Measurements from ENCODE around the gene TTC5. TPM values are rescaled to one million over a fixed set of nuclear protein-coding genes. Genes with fewer than 3 reads are reported as not detected.
A peak's percentile ranks its signal among the peaks of the same experiment; 100 is the strongest.
"Not testable (repeated sequence)": the region's sequence is repeated elsewhere in the genome, so short reads cannot be mapped to it uniquely, and the experiment has no call there.

Gene TTC5
- total and polyA plus RNA-seq, 4 donors = 25.5 to 38.1 (median 28.1) TPM

DNA sequence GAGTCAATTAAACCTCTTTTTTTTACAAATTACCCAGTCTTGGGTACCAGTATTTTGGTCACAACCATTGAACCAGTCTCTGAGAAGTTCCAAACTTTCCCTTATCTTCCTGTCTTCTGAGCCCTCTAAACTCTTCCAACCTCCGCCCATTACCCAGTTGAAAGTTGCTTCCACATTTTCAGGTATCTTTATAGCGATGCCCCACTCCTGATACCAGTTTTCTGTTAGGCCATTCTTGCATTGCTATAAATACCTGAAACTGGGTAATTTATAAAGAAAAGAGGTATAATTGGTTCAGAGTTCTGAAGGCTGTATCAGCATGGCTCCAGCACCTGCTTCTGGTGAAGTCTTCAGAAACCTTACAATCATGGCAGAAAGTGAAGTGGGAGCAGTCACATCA lies 31.7 kb downstream of the TTC5 start:
- Histone ChIP-seq H3K4me1 (ENCODE audit: control insufficient read depth, insufficient read depth, low read length) (no peaks in the 10 kb centered on the region), H3K4me3 (ENCODE audit: low read depth, low read length) (no peak overlapping the region), H3K27ac (ENCODE audit: low read depth, low read length) (no peak overlapping the region), H3K36me3 (ENCODE audit: control insufficient read depth, insufficient read depth, low read length) (no peaks in the 10 kb centered on the region), H3K9me3 (ENCODE audit: control insufficient read depth, insufficient read depth, low read length) (peaks cover 2% of the 10 kb centered on the region), H3K27me3 (ENCODE audit: control insufficient read depth, insufficient read depth, low read length) (no peaks in the 10 kb centered on the region)
- DNase-seq (ENCODE audit: low read depth in 4 of 6, low spot score in 6 of 6) = no peak
- WGBS (ENCODE audit: insufficient coverage) = no CpG with 5 or more reads among the region's 2 CpGs

DNA sequence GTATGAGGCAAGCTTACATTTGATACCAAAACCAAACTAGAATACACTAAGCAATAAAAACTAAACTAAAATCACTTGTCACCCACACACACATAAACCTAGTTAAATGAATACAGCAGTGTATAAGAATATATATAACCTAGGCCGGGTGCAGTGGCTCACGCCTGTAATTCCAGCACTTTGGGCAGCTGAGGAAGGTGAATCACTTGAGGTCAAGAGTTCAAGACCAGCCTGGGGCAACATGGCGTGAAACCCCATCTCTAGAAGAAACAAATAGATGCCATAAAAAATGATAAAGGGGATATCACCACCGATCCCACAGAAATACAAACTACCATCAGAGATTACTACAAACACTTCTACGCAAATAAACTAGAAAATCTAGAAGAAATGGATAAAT lies 41.4 kb downstream of the TTC5 start:
- H3K4me1 ChIP-seq (ENCODE audit: control insufficient read depth, insufficient read depth, low read length); H3K27me3 ChIP-seq (ENCODE audit: control insufficient read depth, insufficient read depth, low read length); H3K9me3 ChIP-seq (ENCODE audit: control insufficient read depth, insufficient read depth, low read length); H3K36me3 ChIP-seq (ENCODE audit: control insufficient read depth, insufficient read depth, low read length); H3K4me3 ChIP-seq (ENCODE audit: low read depth, low read length); H3K27ac ChIP-seq (ENCODE audit: low read depth, low read length); DNase-seq (ENCODE audit: low read depth in 4 of 6, low spot score in 6 of 6): not testable (repeated sequence)
- no CpG with 5 or more reads among the region's 5 CpGs for WGBS (ENCODE audit: insufficient coverage)

DNA sequence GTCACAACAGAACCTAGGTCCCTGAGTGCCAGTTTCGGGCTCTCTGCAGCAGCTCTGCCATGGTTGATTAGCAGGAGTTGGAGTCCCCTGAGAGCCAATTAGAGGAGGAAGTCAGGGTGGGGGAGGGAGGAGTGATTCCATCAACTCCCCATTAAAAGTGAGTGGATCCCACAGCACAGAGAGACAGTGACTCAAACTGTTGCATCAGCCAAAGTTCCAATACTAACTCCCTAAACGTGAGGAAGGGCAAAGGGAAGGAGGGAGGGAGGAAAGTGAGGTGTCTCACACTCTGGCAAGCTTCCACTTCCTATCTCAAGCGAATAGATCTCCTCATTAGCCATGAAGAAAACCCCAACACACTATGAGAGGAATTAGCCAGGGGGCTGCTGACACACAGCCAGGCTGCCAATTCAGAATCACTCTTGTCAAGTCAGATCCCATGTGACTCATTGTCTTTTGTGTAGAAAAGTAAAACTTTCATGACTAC lies 43.1 kb downstream of the TTC5 start:
- Histone ChIP-seq H3K9me3 (ENCODE audit: control insufficient read depth, insufficient read depth, low read length) (no peaks in the 10 kb centered on the region), H3K27ac (ENCODE audit: low read depth, low read length) (no peak overlapping the region), H3K27me3 (ENCODE audit: control insufficient read depth, insufficient read depth, low read length) (no peaks in the 10 kb centered on the region), H3K36me3 (ENCODE audit: control insufficient read depth, insufficient read depth, low read length) (no peaks in the 10 kb centered on the region), H3K4me1 (ENCODE audit: control insufficient read depth, insufficient read depth, low read length) (no peaks in the 10 kb centered on the region), H3K4me3 (ENCODE audit: low read depth, low read length) (no peak overlapping the region)
- WGBS (ENCODE audit: insufficient coverage) = no CpG with 5 or more reads among the region's 3 CpGs
- DNase-seq (ENCODE audit: low read depth in 4 of 6, low spot score in 6 of 6) = no peak

DNA sequence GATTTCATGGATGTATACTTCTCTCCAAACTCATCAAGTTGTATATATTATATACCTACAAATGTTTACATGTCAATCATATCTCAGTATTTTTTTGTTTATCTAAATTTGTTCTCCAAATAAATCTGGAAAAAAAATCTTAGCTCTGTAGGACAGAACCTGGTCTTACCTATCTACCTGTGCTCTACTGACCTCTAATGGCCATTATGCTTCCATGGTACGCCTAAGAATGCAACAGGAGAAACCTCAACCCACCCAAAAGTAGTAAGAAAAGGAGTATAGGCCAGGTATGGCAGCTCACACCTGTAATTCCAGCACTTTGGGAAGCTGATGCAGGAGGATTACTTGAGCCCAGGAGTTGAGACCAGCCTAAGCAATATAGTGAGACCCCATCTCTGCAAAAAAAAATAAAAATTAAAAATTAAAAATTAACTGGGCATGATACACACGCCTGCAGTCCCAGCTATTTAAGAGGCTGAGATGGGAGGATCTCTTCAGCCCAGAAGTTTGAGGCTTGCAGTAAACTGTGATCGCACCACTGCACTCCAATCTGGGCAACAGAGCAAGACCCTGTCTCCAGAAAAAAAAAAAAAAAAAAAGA lies 58.0 kb downstream of the TTC5 start:
- no peak for DNase-seq (ENCODE audit: low read depth in 4 of 6, low spot score in 6 of 6)
- Histone ChIP-seq H3K27ac (ENCODE audit: low read depth, low read length) (no peak overlapping the region), H3K4me3 (ENCODE audit: low read depth, low read length) (no peak overlapping the region)

More for the DNA sequence above, 58.0 kb downstream of the TTC5 start:
- H3K27me3 ChIP-seq (ENCODE audit: control insufficient read depth, insufficient read depth, low read length) = no peaks in the 10 kb centered on the region
- no CpG with 5 or more reads among the region's 3 CpGs for WGBS (ENCODE audit: insufficient coverage)
- H3K4me1 ChIP-seq (ENCODE audit: control insufficient read depth, insufficient read depth, low read length) = no peaks in the 10 kb centered on the region
- H3K36me3 ChIP-seq (ENCODE audit: control insufficient read depth, insufficient read depth, low read length) = no peaks in the 10 kb centered on the region
- H3K9me3 ChIP-seq (ENCODE audit: control insufficient read depth, insufficient read depth, low read length) = peaks cover 6% of the 10 kb centered on the region

Small RNA genes lying within 50 kb of the gene (small RNA-seq; reads per million reads assigned to genes)
- gene SNORA79B (ENCODE audit: low replicate concordance) (0.43 reads per million, percentile 49 among the genes with 10 or more reads in this experiment), gene SNORD126 (ENCODE audit: low replicate concordance) (232 reads per million, percentile 99 among the genes with 10 or more reads in this experiment)

Other genes with a start within 250 kb of the TTC5 start
- not detected for gene OR4L1, start 245.9 kb downstream of the TTC5 start, total RNA-seq
- not detected for gene OR4L1, start 245.9 kb downstream of the TTC5 start, polyA plus RNA-seq (ENCODE audit: insufficient read length in 2 of 2)
- gene OR4K17, start 195.2 kb downstream of the TTC5 start, total RNA-seq = not detected
- gene OR4K17, start 195.2 kb downstream of the TTC5 start, polyA plus RNA-seq (ENCODE audit: insufficient read length in 2 of 2) = under 1 TPM in 1 of 2 donors, not detected in 1; 0.06 TPM
- not detected for gene OR4N5, start 167.1 kb downstream of the TTC5 start, total RNA-seq
- gene OR4N5, start 167.1 kb downstream of the TTC5 start, polyA plus RNA-seq (ENCODE audit: insufficient read length in 2 of 2) = not detected
- gene OR11G2, start 115.1 kb downstream of the TTC5 start, total RNA-seq = not detected
- gene OR11G2, start 115.1 kb downstream of the TTC5 start, polyA plus RNA-seq (ENCODE audit: insufficient read length in 2 of 2) = under 1 TPM in 1 of 2 donors, not detected in 1; 0.05 TPM
- gene OR11H6, start 82.2 kb downstream of the TTC5 start, total RNA-seq = not detected
- gene OR11H6, start 82.2 kb downstream of the TTC5 start, polyA plus RNA-seq (ENCODE audit: insufficient read length in 2 of 2) = not detected
- not detected for gene OR11H7, start 77.0 kb downstream of the TTC5 start, total RNA-seq
- under 1 TPM; 0.27 to 0.33 TPM for gene OR11H7, start 77.0 kb downstream of the TTC5 start, polyA plus RNA-seq (ENCODE audit: insufficient read length in 2 of 2)
- not detected for gene OR11H4, start 66.7 kb downstream of the TTC5 start, total RNA-seq
- not detected for gene OR11H4, start 66.7 kb downstream of the TTC5 start, polyA plus RNA-seq (ENCODE audit: insufficient read length in 2 of 2)
- gene CCNB1IP1, start 27.3 kb upstream of the TTC5 start, total RNA-seq = 10 to 100 TPM; 55.7 to 62.3 TPM
- gene CCNB1IP1, start 27.3 kb upstream of the TTC5 start, polyA plus RNA-seq (ENCODE audit: insufficient read length in 2 of 2) = 10 to 100 TPM; 64.5 to 68.4 TPM
- 10 to 100 TPM; 20.4 to 29.5 TPM for gene PARP2, start 37.7 kb upstream of the TTC5 start, total RNA-seq
- gene PARP2, start 37.7 kb upstream of the TTC5 start, polyA plus RNA-seq (ENCODE audit: insufficient read length in 2 of 2) = 10 to 100 TPM; 66.2 to 66.5 TPM
- gene TEP1, start 107.5 kb upstream of the TTC5 start, total RNA-seq = 10 to 100 TPM in 1 of 2 donors, 1 to 10 TPM in 1; 9.6 to 21.8 TPM
- gene TEP1, start 107.5 kb upstream of the TTC5 start, polyA plus RNA-seq (ENCODE audit: insufficient read length in 2 of 2) = 10 to 100 TPM; 14.0 to 18.2 TPM
- 1 to 10 TPM in 1 of 2 donors, under 1 TPM in 1; 0.89 to 2.1 TPM for gene KLHL33, start 130.2 kb upstream of the TTC5 start, total RNA-seq
- gene KLHL33, start 130.2 kb upstream of the TTC5 start, polyA plus RNA-seq (ENCODE audit: insufficient read length in 2 of 2) = under 1 TPM; 0.46 to 0.72 TPM
- gene OSGEP, start 148.9 kb upstream of the TTC5 start, total RNA-seq = 10 to 100 TPM; 34.6 to 58.6 TPM
- 10 to 100 TPM; 65.2 to 90.7 TPM for gene OSGEP, start 148.9 kb upstream of the TTC5 start, polyA plus RNA-seq (ENCODE audit: insufficient read length in 2 of 2)
- 10 to 100 TPM; 40.8 to 80.9 TPM for gene APEX1, start 149.3 kb upstream of the TTC5 start, total RNA-seq
- 100 to 1,000 TPM; 177 to 182 TPM for gene APEX1, start 149.3 kb upstream of the TTC5 start, polyA plus RNA-seq (ENCODE audit: insufficient read length in 2 of 2)
- 10 to 100 TPM; 25.8 to 27.1 TPM for gene PIP4P1, start 155.5 kb upstream of the TTC5 start, total RNA-seq
- gene PIP4P1, start 155.5 kb upstream of the TTC5 start, polyA plus RNA-seq (ENCODE audit: insufficient read length in 2 of 2) = 10 to 100 TPM; 59.3 to 64.4 TPM
- 10 to 100 TPM; 23.6 to 25.5 TPM for gene PNP, start 163.5 kb upstream of the TTC5 start, total RNA-seq
- gene PNP, start 163.5 kb upstream of the TTC5 start, polyA plus RNA-seq (ENCODE audit: insufficient read length in 2 of 2) = 10 to 100 TPM; 20.9 to 27.3 TPM
- gene RNASE10, start 199.6 kb upstream of the TTC5 start, total RNA-seq = under 1 TPM in 1 of 2 donors, not detected in 1; 0.28 TPM
- gene RNASE10, start 199.6 kb upstream of the TTC5 start, polyA plus RNA-seq (ENCODE audit: insufficient read length in 2 of 2) = not detected